Heart left ventricle (tissue), 13 donors: ENCODE measurements around the gene HHIPL1.

Source experiments
- POLR2A ChIP-seq, 2 donors: fragments of 450-650 bp; IDR thresholded peaks; one replicate each; pipeline ENCODE4 v1.6.1; 2017; ENCODE audit warnings: antibody characterized with exemption in 2 of 2, mild to moderate bottlenecking in 2 of 2, moderate library complexity in 2 of 2
- TF ChIP-seq, protein P1 (sequence below), 12 donors: fragments of 200-600 bp; sonication (generic) in 4 of 12; IDR thresholded peaks; one replicate each; pipeline versions ENCODE4 v1.5.0 to v1.8.0; 2018 to 2022; ENCODE audit warnings: antibody characterized with exemption in 12 of 12, mild to moderate bottlenecking in 5 of 12
- donor health status: ischemic (EF 13 %, LVEDD 7.1; RV severe dilation, severe dysfunction).
- donor health status: DM: no; HTN: yes; CAD: no.
- donor health status: DM: no; HTN: no; CAD: no.
- donor health status: ischemic (EF 25% LVEDD 6.9; RV normal size, moderate dysfunction).
- donor health status: ischemic (EF 25% LVEDD 5.7; RV mildly dilated, moderate dysfunction).
- donor health status: ischemic (EF 35%, LVEDD 5.7; RV mildly dilated, moderate dysfunction).
- donor health status: nonischemic (EF 11% LVEDD 7.7; RV severe dilation, severe dysfunction).
- donor health status: DM: yes; HTN: yes; CAD: no.
- donor health status: PGD.
- donor health status: ischemic (EF 29% LVEDD 5.4; RV normal size, mild dysfunction).
- donor health status: nonischemic (EF 23%, LVEDD 6.1; RV moderate dilation, normal function).

GRCh38 chr14:99691111-99691885, 46.4 kb downstream of the HHIPL1 start:
- TF ChIP-seq, protein P1, sequence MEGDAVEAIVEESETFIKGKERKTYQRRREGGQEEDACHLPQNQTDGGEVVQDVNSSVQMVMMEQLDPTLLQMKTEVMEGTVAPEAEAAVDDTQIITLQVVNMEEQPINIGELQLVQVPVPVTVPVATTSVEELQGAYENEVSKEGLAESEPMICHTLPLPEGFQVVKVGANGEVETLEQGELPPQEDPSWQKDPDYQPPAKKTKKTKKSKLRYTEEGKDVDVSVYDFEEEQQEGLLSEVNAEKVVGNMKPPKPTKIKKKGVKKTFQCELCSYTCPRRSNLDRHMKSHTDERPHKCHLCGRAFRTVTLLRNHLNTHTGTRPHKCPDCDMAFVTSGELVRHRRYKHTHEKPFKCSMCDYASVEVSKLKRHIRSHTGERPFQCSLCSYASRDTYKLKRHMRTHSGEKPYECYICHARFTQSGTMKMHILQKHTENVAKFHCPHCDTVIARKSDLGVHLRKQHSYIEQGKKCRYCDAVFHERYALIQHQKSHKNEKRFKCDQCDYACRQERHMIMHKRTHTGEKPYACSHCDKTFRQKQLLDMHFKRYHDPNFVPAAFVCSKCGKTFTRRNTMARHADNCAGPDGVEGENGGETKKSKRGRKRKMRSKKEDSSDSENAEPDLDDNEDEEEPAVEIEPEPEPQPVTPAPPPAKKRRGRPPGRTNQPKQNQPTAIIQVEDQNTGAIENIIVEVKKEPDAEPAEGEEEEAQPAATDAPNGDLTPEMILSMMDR (IDR thresholded peaks at IDR 0.05): no peak
- TF ChIP-seq POLR2A (IDR thresholded peaks at IDR 0.05): no peak
